ENCODE results near the gene AURKB. TPM values are rescaled to one million over a fixed set of nuclear protein-coding genes. Genes with fewer than 3 reads are reported as not detected.

Gene AURKB
- 7.0 and 10.3 TPM in 2 replicates for total RNA-seq

DNA sequence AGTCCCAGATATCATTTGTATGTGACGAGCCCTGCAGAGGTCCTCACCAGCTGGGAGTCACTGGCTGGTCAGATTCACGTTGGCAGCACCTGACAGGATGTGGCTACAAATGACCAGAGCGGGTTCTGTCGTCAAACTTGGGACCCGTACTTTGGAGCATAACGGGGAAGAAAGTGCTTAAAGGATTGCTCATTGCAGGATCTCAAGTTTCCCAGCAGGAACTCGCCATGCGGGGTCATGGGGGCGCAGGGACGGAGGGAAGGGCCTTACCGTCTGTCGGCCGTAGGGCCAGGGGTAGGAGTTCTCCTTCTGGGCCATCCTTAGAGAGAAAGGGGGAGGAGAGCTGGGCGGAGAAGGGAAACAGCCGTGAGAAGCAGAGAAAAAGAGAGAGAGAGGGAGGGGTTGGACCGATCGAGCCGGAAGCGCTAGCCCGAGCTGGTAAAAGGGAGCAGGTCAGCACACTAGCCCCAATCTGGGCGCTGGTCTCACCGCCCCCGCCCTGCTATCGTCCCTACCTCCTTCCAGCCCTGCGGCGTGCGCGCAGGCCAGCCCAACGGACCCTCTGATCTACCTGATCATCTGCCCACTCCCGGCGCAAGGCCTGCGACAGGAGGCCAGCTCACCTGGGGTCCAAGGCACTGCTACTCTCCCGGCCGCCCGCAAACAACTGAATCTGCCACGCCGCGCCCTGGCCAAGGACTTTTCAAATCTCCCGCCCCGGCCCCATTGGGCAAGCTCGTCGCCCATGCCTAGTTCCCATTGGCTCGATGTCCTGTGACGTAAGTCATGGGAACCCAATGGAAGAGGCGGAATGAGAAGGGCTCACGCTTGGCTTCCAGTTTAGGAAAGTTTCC lies at the start of gene AURKB:
TSS of gene AURKB (minus strand) at position 669 of the 854 bp plus-strand sequence. CDS start at position 318, 351 bp downstream.

DNA sequence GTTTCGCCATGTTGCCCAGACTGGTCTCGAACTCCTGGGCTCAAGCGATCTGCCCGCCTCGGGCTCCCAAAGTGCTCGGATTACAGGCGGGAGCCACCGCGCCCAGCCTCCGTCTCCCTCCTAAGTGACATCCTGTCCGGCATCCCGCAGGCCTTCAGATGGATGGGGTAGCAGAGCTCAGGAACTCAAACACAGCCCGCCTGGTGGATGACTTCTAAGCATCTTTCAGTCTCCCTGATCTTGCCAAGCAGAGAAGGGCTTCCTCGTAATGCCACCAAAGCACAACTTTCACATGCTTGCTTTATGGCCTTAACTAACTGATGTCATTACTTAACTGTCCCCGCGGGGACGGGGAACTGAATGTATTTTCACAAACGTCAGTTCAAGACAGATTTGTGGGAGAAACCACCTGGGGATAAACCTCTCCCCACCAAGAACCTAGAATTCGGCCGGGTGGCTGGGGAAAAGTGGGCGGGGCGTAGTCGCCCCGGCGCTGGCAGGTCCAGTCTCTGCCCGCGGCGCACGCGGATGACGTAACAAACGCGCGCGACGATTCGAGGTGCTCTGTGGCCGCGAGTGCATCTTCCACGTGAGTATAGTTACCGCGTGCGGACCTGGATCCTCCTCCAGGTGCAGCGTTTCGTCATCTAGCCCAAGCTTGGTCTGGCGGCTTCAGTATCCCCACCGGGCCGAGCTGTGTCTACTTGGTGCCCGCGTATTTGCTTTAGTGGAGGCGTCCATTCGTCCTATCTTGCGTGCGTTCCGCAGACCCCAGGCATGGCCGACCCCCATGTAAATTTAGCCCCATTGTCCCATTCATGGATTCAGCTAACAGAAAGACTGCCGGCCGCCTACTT lies 38.6 kb upstream of the AURKB start, which contains the start of gene PFAS:
TSS of gene PFAS (plus strand) at position 539 of the 857 bp plus-strand sequence. CDS start 4,649 bp downstream, outside the sequence.

DNA sequence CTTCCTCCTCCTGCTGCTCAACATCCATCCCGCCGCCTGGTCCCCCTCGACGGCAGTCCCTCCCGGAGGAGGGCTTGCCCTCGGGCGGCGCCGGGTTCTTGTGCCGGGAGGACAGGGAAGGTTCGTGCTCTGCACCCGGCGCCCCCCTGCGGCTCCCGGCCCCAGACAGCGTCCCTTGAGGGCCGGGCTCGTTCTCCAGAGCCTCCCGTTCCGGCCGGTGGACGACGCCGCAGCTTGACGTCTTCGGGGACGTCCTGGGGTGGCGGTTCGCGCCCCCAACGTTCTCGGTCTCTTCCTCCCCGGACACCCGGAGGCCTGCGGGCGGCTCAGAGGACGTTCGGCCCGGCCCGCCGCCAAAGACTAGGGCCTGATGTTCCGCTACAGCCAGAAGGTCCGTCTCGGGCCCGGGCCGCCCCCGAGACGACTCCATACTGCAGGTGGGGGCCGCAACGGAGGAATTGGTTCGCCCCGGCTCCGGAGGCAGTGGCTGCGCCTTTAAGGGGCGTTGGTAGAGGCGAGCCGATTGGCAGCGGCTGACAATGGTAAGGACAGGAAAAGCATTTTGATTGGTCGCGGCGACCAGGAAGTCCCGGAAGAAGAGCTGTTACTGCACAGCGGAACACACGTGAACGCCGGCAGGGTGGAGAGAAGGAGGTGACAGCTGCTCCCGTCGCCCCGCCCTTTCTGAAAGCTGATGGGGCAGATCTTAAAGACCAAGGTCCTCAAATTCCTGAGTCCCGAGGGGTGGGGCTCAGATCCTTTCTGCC lies 20.5 kb downstream of the AURKB start, which contains the start of gene BORCS6:
TSS of gene BORCS6 (minus strand) at position 470 of the 767 bp plus-strand sequence. CDS start at position 430, 40 bp downstream.

DNA sequence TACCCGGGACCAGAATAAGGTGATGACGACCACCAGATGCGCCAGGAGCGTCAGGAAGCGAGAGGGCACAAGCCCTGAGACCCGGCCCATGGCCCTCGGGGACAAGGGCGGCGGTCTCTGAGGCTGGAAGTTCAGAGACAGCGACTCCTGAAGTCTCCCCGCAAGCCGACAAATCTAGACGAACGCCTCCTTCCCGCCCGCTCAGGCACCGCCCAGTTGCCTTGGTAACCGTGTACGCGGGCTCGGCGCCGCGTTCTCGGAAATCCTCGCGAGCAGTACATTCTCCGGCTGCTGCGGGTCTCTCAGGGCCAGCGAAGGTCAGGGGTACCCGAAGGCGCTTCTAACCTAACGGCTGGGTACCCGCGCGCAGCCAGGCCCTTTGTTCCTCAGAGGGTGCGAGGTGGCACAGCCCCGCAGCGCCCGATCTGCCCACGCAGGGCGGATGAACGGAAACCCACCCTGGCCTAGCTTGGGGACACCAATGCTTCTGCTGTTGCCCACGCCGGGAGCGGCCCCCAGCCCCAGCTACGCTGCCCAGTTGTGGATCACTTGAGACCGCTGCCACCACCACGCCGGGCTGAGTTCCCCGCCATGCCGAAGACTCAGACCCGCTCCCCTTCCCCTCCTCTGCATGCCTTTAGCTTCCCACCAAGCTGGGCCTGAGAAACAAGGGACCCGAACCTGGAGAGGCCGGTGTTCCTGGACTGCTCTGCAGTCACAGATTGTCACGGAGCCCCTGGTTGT lies 34.0 kb downstream of the AURKB start, which contains the start of gene TMEM107:
TSS of gene TMEM107 (minus strand) at position 184 of the 744 bp plus-strand sequence. CDS start at position 90, 94 bp downstream.

DNA sequence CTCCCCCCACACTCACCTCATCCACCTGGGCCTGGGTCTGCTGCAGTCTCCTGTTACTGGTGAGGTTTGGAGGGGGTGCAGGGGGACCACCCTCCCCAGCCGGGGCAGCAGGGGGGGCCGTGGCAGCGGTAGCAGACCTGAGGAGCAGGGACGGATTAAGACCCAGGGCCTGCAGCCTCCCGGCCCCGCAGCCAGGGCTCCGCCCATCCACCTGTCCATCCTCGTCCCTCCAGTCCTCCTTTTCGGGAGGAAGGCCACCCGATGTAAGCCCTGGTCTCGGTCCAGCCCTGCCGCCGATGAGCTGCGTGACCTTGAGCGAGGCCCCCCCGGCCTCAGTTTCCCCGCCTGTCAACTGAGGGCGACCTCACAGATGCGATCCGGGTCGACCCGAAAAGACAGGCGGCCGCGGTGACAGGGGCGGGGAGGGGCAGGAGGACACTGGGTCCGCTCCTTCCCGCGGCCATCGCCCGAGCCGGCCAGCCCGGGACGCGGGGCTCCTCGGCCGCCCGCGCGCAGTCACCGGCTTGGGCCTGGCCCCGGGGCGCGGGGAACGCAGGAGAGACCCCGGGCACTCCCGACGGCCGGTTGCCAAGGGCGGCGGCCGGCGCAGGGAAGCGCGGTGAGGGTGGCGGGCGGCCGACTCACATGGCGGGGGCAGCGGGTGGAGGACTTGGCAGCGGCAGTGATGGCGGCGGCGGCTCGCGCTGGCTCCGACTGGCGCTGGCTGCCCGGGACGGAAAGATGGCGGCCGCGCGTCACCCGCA lies 48.0 kb downstream of the AURKB start, which contains the start of gene VAMP2:
TSS of gene VAMP2 (minus strand) at position 716 of the 764 bp plus-strand sequence. CDS start at position 647, 69 bp downstream.

Other genes with a start within 250 kb of the AURKB start
- gene GUCY2D, start 208.0 kb downstream of the AURKB start, total RNA-seq: not detected in 2 replicates
- 0.16 and 0.36 TPM in 2 replicates for gene ALOX15B, start 171.5 kb downstream of the AURKB start, total RNA-seq
- gene ALOX12B, start 122.9 kb downstream of the AURKB start, total RNA-seq: not detected in 2 replicates
- not detected in 2 replicates for gene ALOXE3, start 92.1 kb downstream of the AURKB start, total RNA-seq
- not detected in 2 replicates for gene HES7, start 86.5 kb downstream of the AURKB start, total RNA-seq
- 30.0 and 61.0 TPM in 2 replicates for gene PER1, start 58.2 kb downstream of the AURKB start, total RNA-seq
- gene VAMP2, start 47.6 kb downstream of the AURKB start, total RNA-seq: 3.9 and 8.5 TPM in 2 replicates
- 16.8 and 24.0 TPM in 2 replicates for gene TMEM107, start 34.2 kb downstream of the AURKB start, total RNA-seq
- gene BORCS6, start 20.4 kb downstream of the AURKB start, total RNA-seq: 4.2 and 9.4 TPM in 2 replicates
- 2.3 and 5.0 TPM in 2 replicates for gene CTC1, start 37.5 kb upstream of the AURKB start, total RNA-seq
- 16.4 and 26.9 TPM in 2 replicates for gene PFAS, start 38.7 kb upstream of the AURKB start, total RNA-seq
- 15.0 and 16.5 TPM in 2 replicates for gene RANGRF, start 78.1 kb upstream of the AURKB start, total RNA-seq
- 0.16 and 1.3 TPM in 2 replicates for gene SLC25A35, start 84.8 kb upstream of the AURKB start, total RNA-seq
- 0.36 and 4.1 TPM in 2 replicates for gene ARHGEF15, start 99.7 kb upstream of the AURKB start, total RNA-seq
- not detected in 2 replicates for gene ODF4, start 129.3 kb upstream of the AURKB start, total RNA-seq
- 3,787 and 4,331 TPM in 2 replicates for gene RPL26, start 172.6 kb upstream of the AURKB start, total RNA-seq
- gene RNF222, start 187.3 kb upstream of the AURKB start, total RNA-seq: not detected in 2 replicates
- gene NDEL1, start 225.3 kb upstream of the AURKB start, total RNA-seq: 74.5 and 79.3 TPM in 2 replicates

All from cardiac atrium fibroblast (primary cell).